HFF-Myc (cell line): Measurements from ENCODE around the gene ADGRD1.

Source experiments
- DNase-seq: peaks from one replicate; pipeline ENCODE4 v3.0.0-alpha.2; 2011; ENCODE audit warnings: low read depth; ENCODE audit errors: extremely low read depth
- H3K4me3 ChIP-seq: replicated peaks from 2 replicates; pipeline ENCODE4 v1.5.1; 2011; ENCODE audit warnings: low read depth, mild to moderate bottlenecking, control low read depth, low read length
- CTCF ChIP-seq: IDR thresholded peaks from 2 replicates; pipeline ENCODE4 v1.5.1; 2012; ENCODE audit warnings: mild to moderate bottlenecking, low read depth, low read length, control low read depth; ENCODE audit errors: missing control alignments

ADGRD1 gene

GRCh38 chr12:131113568-131114270 lies 160.0 kb downstream of the ADGRD1 start:
- DNase-seq, result no peak
- TF ChIP-seq CTCF, result no peak
- H3K4me3 ChIP-seq, result no peak overlapping the region

- no peak for TF ChIP-seq CTCF
- no peak for DNase-seq
- no peak overlapping the region for H3K4me3 ChIP-seq
Observed at GRCh38 chr12:131114271-131114670, 160.6 kb downstream of the ADGRD1 start.

- no peak for DNase-seq
- H3K4me3 ChIP-seq, result no peak overlapping the region
- no peak for TF ChIP-seq CTCF
Observed at GRCh38 chr12:131114942-131115584, 161.4 kb downstream of the ADGRD1 start.

- no peak overlapping the region for H3K4me3 ChIP-seq
- TF ChIP-seq CTCF, result no peak
- DNase-seq, result no peak
Observed at GRCh38 chr12:131115766-131116467, 162.2 kb downstream of the ADGRD1 start.

- DNase-seq, result no peak
- peak; percentile 52 for TF ChIP-seq CTCF
- no peak overlapping the region for H3K4me3 ChIP-seq
Observed at GRCh38 chr12:131116468-131117117, 162.9 kb downstream of the ADGRD1 start.

GRCh38 chr12:131117438-131118245 lies 163.9 kb downstream of the ADGRD1 start:
- no peak overlapping the region for H3K4me3 ChIP-seq
- no peak for TF ChIP-seq CTCF
- DNase-seq, result no peak
